Thoracic aorta (tissue), 2 donors: Measurements from ENCODE around the gene PIP5KL1. TPM values are rescaled to one million over a fixed set of nuclear protein-coding genes. Genes with fewer than 3 reads are reported as not detected.
A peak's percentile ranks its signal among the peaks of the same experiment; 100 is the strongest.

Experiments
- ATAC-seq: fragments of 150-250 bp; one replicate; pipeline ENCODE4 v1.8.0; 2017; ENCODE audit warnings: low read depth; ENCODE audit not compliant: insufficient number of reproducible peaks, low FRiP score
- DNase-seq: peaks from one replicate; pipeline ENCODE4 v3.0.0-alpha.2; 2020; ENCODE audit warnings: low spot score
- H3K27ac ChIP-seq, 2 donors: fragments of 200-600 bp; sonication (generic); 1 replicate in 1 of 2; 2 replicates in 1 of 2; pipeline ENCODE4 v1.5.1; 2016; ENCODE audit warnings: mild to moderate bottlenecking in 2 of 2, moderate library complexity in 2 of 2
- H3K27me3 ChIP-seq: fragments of 200-600 bp; sonication (generic); replicated peaks from 2 replicates; pipeline ENCODE4 v1.6.0; 2016; ENCODE audit warnings: mild to moderate bottlenecking; ENCODE audit not compliant: insufficient read depth
- H3K36me3 ChIP-seq: fragments of 200-600 bp; sonication (generic); one replicate; pipeline ENCODE4 v1.5.1; 2016
- H3K4me1 ChIP-seq, 2 donors: fragments of 200-600 bp; sonication (generic); 1 replicate in 1 of 2; 2 replicates in 1 of 2; pipeline versions ENCODE4 v1.5.1 to v1.6.0; 2016; ENCODE audit warnings: low read depth in 2 of 2, mild to moderate bottlenecking in 1 of 2; ENCODE audit not compliant: control insufficient read depth in 1 of 2
- H3K4me3 ChIP-seq: fragments of 200-600 bp; sonication (generic); 2 replicates; pipeline ENCODE4 v1.5.1; 2016; ENCODE audit warnings: mild to moderate bottlenecking
- H3K9me3 ChIP-seq: fragments of 200-600 bp; sonication (generic); 2 replicates; pipeline ENCODE4 v1.5.1; 2016
- total RNA-seq, 2 donors: library from RNA; depleted of rRNA; stranded (reverse); fragments of >200 nt; gene quantifications; one replicate each; pipeline versions ENCODE4 v1.1.0 to v1.2.3, GENCODE V29; 2016
- TF ChIP-seq, protein P1 (sequence below): fragments of 200-600 bp; sonication (generic); IDR thresholded peaks from one replicate; pipeline ENCODE4 v1.5.1; 2019; ENCODE audit warnings: antibody characterized with exemption

The PIP5KL1 gene
- total RNA-seq, 2 donors from 2014 or later: 6.0 to 8.8 TPM

GRCh38 chr9:127940593-127940992 is 10.0 kb upstream of the PIP5KL1 start:
- Histone ChIP-seq H3K4me3 (no peak overlapping the region), H3K36me3 (peaks cover 20% of the 10 kb centered on the region), H3K4me1 (peaks cover 12 to 28% of the 10 kb centered on the region in 2 donors), H3K27ac (no peak overlapping the region), H3K27me3 (no peaks in the 10 kb centered on the region), H3K9me3 (no peaks in the 10 kb centered on the region)
- no peak for ATAC-seq
- no peak for DNase-seq
- TF ChIP-seq, protein P1, sequence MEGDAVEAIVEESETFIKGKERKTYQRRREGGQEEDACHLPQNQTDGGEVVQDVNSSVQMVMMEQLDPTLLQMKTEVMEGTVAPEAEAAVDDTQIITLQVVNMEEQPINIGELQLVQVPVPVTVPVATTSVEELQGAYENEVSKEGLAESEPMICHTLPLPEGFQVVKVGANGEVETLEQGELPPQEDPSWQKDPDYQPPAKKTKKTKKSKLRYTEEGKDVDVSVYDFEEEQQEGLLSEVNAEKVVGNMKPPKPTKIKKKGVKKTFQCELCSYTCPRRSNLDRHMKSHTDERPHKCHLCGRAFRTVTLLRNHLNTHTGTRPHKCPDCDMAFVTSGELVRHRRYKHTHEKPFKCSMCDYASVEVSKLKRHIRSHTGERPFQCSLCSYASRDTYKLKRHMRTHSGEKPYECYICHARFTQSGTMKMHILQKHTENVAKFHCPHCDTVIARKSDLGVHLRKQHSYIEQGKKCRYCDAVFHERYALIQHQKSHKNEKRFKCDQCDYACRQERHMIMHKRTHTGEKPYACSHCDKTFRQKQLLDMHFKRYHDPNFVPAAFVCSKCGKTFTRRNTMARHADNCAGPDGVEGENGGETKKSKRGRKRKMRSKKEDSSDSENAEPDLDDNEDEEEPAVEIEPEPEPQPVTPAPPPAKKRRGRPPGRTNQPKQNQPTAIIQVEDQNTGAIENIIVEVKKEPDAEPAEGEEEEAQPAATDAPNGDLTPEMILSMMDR: no peak

DNA sequence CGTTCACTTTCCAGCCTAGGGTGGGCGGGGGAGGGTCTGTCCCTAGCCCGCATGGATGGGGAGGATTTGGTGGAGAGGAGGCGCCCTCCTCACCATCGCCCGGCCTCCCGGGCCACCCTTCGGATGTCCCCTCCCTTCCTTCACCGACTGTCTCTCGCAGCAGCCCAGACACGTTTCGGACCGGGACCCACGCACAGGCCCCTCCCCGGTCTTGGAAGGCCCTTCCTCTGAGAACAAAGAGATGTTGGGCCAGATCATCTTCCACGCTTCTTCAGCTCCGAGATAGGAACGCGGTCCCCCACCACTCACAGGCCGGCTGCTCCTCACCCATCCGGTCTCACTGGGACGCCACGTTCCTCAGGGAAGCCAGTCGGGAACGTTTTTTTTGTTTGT is 7.7 kb upstream of the PIP5KL1 start:
- Histone ChIP-seq H3K27ac (no peak overlapping the region), H3K4me1 (peaks cover 12 to 31% of the 10 kb centered on the region in 2 donors), H3K36me3 (peaks cover 8% of the 10 kb centered on the region), H3K9me3 (no peaks in the 10 kb centered on the region), H3K27me3 (no peaks in the 10 kb centered on the region), H3K4me3 (peak overlapping the region; percentile 84)
- no peak for ATAC-seq
- DNase-seq: no peak
- TF ChIP-seq, protein P1: no peak

GRCh38 chr9:127937388-127938297 is 7.1 kb upstream of the PIP5KL1 start, which contains the start of gene DPM2:
TSS of gene DPM2 (minus strand) at chr9:127937854. CDS start at chr9:127937820, 34 bp downstream.
- ATAC-seq (no peak), DNase-seq (no peak)
- TF ChIP-seq, protein P1: no peak
- Histone ChIP-seq H3K4me3 (peak within 1 kb of the TSS; percentile 84), H3K4me1 (peaks cover 12 to 31% of the 10 kb centered on the region in 2 donors), H3K36me3 (peaks cover 5% of the 10 kb centered on the region), H3K27ac (no peak within 1 kb of the TSS), H3K9me3 (no peaks in the 10 kb centered on the region), H3K27me3 (no peaks in the 10 kb centered on the region)

DNA sequence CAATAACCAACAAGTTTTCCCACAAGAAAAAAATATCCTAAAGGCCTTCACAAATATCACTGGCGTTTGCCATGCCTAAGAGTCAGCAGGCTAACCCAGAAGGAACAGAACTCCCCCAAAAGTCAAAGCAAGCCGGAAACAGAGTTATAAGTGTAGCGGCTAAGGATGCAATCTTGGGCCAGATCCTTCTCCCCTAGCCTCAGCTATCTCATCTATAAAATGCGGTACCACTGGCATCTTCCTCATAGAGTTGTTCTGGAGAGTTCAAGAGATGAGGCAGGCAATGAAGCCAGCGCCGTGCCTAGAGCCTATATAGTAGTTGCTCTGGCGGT is 6.4 kb upstream of the PIP5KL1 start:
- Histone ChIP-seq H3K9me3 (no peaks in the 10 kb centered on the region), H3K27me3 (no peaks in the 10 kb centered on the region), H3K27ac (no peak overlapping the region), H3K4me3 (peak overlapping the region; percentile 84), H3K36me3 (peaks cover 4% of the 10 kb centered on the region), H3K4me1 (peaks cover 12 to 31% of the 10 kb centered on the region in 2 donors)
- DNase-seq: no peak
- no peak for ATAC-seq
- TF ChIP-seq, protein P1: no peak

DNA sequence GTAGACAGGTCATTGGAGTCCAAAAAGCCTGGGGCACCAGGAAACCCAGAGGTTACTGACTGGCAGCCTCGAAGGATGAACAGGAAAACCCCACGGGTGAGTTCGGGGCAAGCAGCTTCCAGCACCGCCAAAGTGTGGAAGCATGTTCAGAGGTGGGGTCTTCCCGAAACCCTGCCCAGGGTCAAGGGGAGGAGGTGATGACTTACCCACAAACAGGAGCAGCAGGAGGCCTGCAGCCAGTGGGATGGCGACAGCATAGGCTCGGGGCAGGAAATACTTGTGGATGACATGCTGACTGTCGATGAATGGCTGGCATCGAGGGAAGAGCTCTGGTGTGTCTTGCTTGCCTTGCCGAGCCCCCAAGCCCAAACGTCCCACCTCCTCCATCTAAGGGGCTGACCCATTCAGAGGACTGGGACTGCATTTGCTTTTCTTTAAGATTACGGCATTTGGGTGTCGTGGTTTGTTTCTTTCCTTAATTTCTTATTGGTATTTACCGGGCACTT is 5.8 kb upstream of the PIP5KL1 start:
- Histone ChIP-seq H3K4me3 (no peak overlapping the region), H3K9me3 (no peaks in the 10 kb centered on the region), H3K27ac (no peak overlapping the region), H3K36me3 (peaks cover 4% of the 10 kb centered on the region), H3K27me3 (no peaks in the 10 kb centered on the region), H3K4me1 (peaks cover 12 to 34% of the 10 kb centered on the region in 2 donors)
- no peak for ATAC-seq
- TF ChIP-seq, protein P1: no peak
- no peak for DNase-seq
